GM10266 (cell line): ENCODE measurements around the gene P4HTM.

Experiments used
- DNase-seq: peaks from one replicate; pipeline ENCODE4 v3.0.0; 2012; ENCODE audit errors: extremely low spot score
- CTCF ChIP-seq: IDR thresholded peaks from 2 replicates; pipeline ENCODE4 v1.5.1; 2012; ENCODE audit warnings: mild to moderate bottlenecking, low read depth; ENCODE audit not compliant: control insufficient read depth, insufficient read depth; ENCODE audit errors: missing control alignments

P4HTM gene

GRCh38 chr3:48983096-48983495, 6.9 kb upstream of the P4HTM start:
- no peak for TF ChIP-seq CTCF
- DNase-seq: no peak

- no peak for DNase-seq
- no peak for TF ChIP-seq CTCF
These were observed 5.4 kb upstream of the P4HTM start for GRCh38 chr3:48984663-48985062.

- TF ChIP-seq CTCF: no peak
- no peak for DNase-seq
These were observed 4.1 kb upstream of the P4HTM start for GRCh38 chr3:48985831-48986376.

- TF ChIP-seq CTCF: no peak
- DNase-seq: no peak
These were observed 780 bp upstream of the P4HTM start for GRCh38 chr3:48989126-48989795.

- TF ChIP-seq CTCF: no peak
- peak; percentile 54 for DNase-seq
These were observed 812 bp downstream of the P4HTM start for GRCh38 chr3:48990636-48991469.

- DNase-seq: no peak
- TF ChIP-seq CTCF: no peak
These were observed 2.0 kb downstream of the P4HTM start for GRCh38 chr3:48991851-48992545.
